HL-60 (cell line): ENCODE measurements around the gene NFIB.

Experiments used
- POLR2AphosphoS5 ChIP-seq: IDR thresholded peaks from 2 replicates; pipeline ENCODE4 v1.6.1; 2012; ENCODE audit warnings: low read depth
- REST ChIP-seq: IDR thresholded peaks from 2 replicates; pipeline ENCODE4 v1.6.1; 2012; ENCODE audit warnings: low read depth; ENCODE audit not compliant: insufficient replicate concordance

DNA sequence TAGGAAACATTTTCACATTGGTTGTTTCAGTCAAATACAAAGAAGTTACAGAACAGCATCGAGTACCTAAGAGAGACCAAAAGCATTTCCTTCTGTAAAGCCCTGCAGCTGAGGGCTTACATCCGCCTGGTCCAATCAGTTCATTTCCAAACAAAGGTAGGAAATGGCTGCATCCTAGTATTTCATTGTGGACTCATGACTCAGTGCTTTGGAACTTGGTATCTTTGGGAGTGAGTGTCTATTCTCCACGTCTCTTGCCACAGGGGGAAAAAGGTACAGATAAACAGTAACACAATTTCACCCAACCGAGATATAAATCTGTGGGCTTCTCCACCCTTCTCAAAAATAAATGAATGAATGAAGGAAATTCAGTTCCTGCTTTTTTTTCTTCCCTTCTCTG is 75.4 kb downstream of the NFIB start:
- TF ChIP-seq POLR2AphosphoS5 (no peak), REST (no peak)
